GM19452 (cell line): ENCODE measurements around the gene LRP3.
"Not testable (repeated sequence)": the region's sequence is repeated elsewhere in the genome, so short reads cannot be mapped to it uniquely, and the experiment has no call there.

Experiments
- ATAC-seq: cut with Tn5 transposase; IDR thresholded peaks from one replicate; pipeline ENCODE4 v1.9.1; 2021; ENCODE audit not compliant: unreplicated experiment

The LRP3 gene

GRCh38 chr19:33175886-33176669, 18.1 kb upstream of the LRP3 start:
- no peak for ATAC-seq

GRCh38 chr19:33176670-33177416, 17.3 kb upstream of the LRP3 start:
- peak; percentile 74 for ATAC-seq

- ATAC-seq: peak; percentile 21
Observed at GRCh38 chr19:33177417-33177979, 16.6 kb upstream of the LRP3 start.

GRCh38 chr19:33186431-33187182, 7.5 kb upstream of the LRP3 start:
- no peak for ATAC-seq

GRCh38 chr19:33187183-33187540, 7.0 kb upstream of the LRP3 start:
- no peak for ATAC-seq

- ATAC-seq: no peak
Observed at GRCh38 chr19:33189453-33189852, 4.7 kb upstream of the LRP3 start.

GRCh38 chr19:33191092-33191491, 3.0 kb upstream of the LRP3 start:
- not testable (repeated sequence) for ATAC-seq

- no peak for ATAC-seq
Observed at GRCh38 chr19:33191501-33191900, 2.6 kb upstream of the LRP3 start.

GRCh38 chr19:33192010-33192409, 2.1 kb upstream of the LRP3 start:
- no peak for ATAC-seq

GRCh38 chr19:33193269-33193864, 763 bp upstream of the LRP3 start:
- ATAC-seq: no peak

- no peak for ATAC-seq
Observed at GRCh38 chr19:33194532-33194885, 379 bp downstream of the LRP3 start.

- no peak for ATAC-seq
Observed at GRCh38 chr19:33194886-33195644, 935 bp downstream of the LRP3 start.

- ATAC-seq: no peak
Observed at GRCh38 chr19:33195645-33196347, 1.7 kb downstream of the LRP3 start.

GRCh38 chr19:33196446-33197193, 2.5 kb downstream of the LRP3 start:
- no peak for ATAC-seq

GRCh38 chr19:33197591-33198000, 3.5 kb downstream of the LRP3 start:
- ATAC-seq: no peak

GRCh38 chr19:33198169-33198568, 4.0 kb downstream of the LRP3 start:
- no peak for ATAC-seq

- ATAC-seq: no peak
Observed at GRCh38 chr19:33199441-33200265, 5.5 kb downstream of the LRP3 start.

GRCh38 chr19:33201473-33201872, 7.3 kb downstream of the LRP3 start:
- ATAC-seq: no peak
